GM15510 (cell line): ENCODE results near the gene HOXD13.

Experiments used
- POLR2A ChIP-seq: IDR thresholded peaks from 3 replicates; pipeline ENCODE4 v1.6.1; 2011; ENCODE audit warnings: borderline replicate concordance; ENCODE audit not compliant: insufficient read length; ENCODE audit errors: extremely low read depth

HOXD13 gene

GRCh38 chr2:176114930-176115625, 22.6 kb downstream of the HOXD13 start:
- no peak for TF ChIP-seq POLR2A

GRCh38 chr2:176115883-176116813, 23.6 kb downstream of the HOXD13 start, which contains the start of gene HOXD10:
TSS of gene HOXD10 (plus strand) at chr2:176116778. CDS start at chr2:176116834, 56 bp downstream.
- no peak for TF ChIP-seq POLR2A

GRCh38 chr2:176117162-176117822, 24.8 kb downstream of the HOXD13 start:
- no peak for TF ChIP-seq POLR2A

- TF ChIP-seq POLR2A, result no peak
These were observed 25.4 kb downstream of the HOXD13 start for GRCh38 chr2:176117823-176118371.

- no peak for TF ChIP-seq POLR2A
These were observed 26.2 kb downstream of the HOXD13 start for GRCh38 chr2:176118601-176119339.

- no peak for TF ChIP-seq POLR2A
These were observed 28.1 kb downstream of the HOXD13 start for GRCh38 chr2:176120364-176121189.

GRCh38 chr2:176121190-176122051, 28.9 kb downstream of the HOXD13 start:
- TF ChIP-seq POLR2A, result no peak

- no peak for TF ChIP-seq POLR2A
These were observed 29.6 kb downstream of the HOXD13 start for GRCh38 chr2:176122052-176122682.

- no peak for TF ChIP-seq POLR2A
These were observed 30.3 kb downstream of the HOXD13 start, which contains the start of gene HOXD9 for GRCh38 chr2:176122683-176123410. TSS of gene HOXD9 (plus strand) at chr2:176122719. CDS start at chr2:176122769, 50 bp downstream.

- no peak for TF ChIP-seq POLR2A
These were observed 31.0 kb downstream of the HOXD13 start for GRCh38 chr2:176123411-176124109.
